DMS53 treated with DMSO at 0.1 percent for 48 hours (cell line): Measurements from ENCODE around the gene GEMIN5.
"Not testable (repeated sequence)": the region's sequence is repeated elsewhere in the genome, so short reads cannot be mapped to it uniquely, and the experiment has no call there.

ENCODE experiments used
- DNase-seq: peaks from one replicate; lab custom pipeline; 2025; ENCODE audit not compliant: unreplicated experiment; lab: John Stamatoyannopoulos, UW

The GEMIN5 gene

GRCh38 chr5:154937718-154938466, at the start of gene GEMIN5:
Gene GEMIN5, minus strand, starts transcription at chr5:154938211. Its CDS starts 78 bp downstream, at chr5:154938133.
- peak; percentile 82 for DNase-seq

GRCh38 chr5:154986151-154986550, 48.1 kb upstream of the GEMIN5 start:
- no peak for DNase-seq

- DNase-seq, result no peak
These were observed 47.0 kb upstream of the GEMIN5 start for GRCh38 chr5:154984946-154985516.

- DNase-seq, result not testable (repeated sequence)
These were observed 40.3 kb upstream of the GEMIN5 start for GRCh38 chr5:154978294-154978693.

- DNase-seq, result no peak
These were observed 39.4 kb upstream of the GEMIN5 start for GRCh38 chr5:154977409-154977808.

GRCh38 chr5:154976082-154976481, 38.1 kb upstream of the GEMIN5 start:
- not testable (repeated sequence) for DNase-seq

- peak; percentile 43 for DNase-seq
These were observed 34.6 kb upstream of the GEMIN5 start for GRCh38 chr5:154972476-154973080.

- no peak for DNase-seq
These were observed 33.5 kb upstream of the GEMIN5 start for GRCh38 chr5:154971501-154971900.

GRCh38 chr5:154970759-154971158, 32.7 kb upstream of the GEMIN5 start:
- no peak for DNase-seq

- DNase-seq, result no peak
These were observed 30.9 kb upstream of the GEMIN5 start for GRCh38 chr5:154968953-154969352.

GRCh38 chr5:154967421-154968024, 29.5 kb upstream of the GEMIN5 start:
- no peak for DNase-seq

- no peak for DNase-seq
These were observed 28.9 kb upstream of the GEMIN5 start for GRCh38 chr5:154966874-154967273.

- no peak for DNase-seq
These were observed 28.2 kb upstream of the GEMIN5 start for GRCh38 chr5:154966081-154966841.

GRCh38 chr5:154962494-154962893, 24.5 kb upstream of the GEMIN5 start:
- no peak for DNase-seq

GRCh38 chr5:154956712-154957111, 18.7 kb upstream of the GEMIN5 start:
- DNase-seq, result no peak

- DNase-seq, result no peak
These were observed 11.8 kb upstream of the GEMIN5 start for GRCh38 chr5:154949781-154950180.

- no peak for DNase-seq
These were observed 10.3 kb upstream of the GEMIN5 start for GRCh38 chr5:154948313-154948712.

GRCh38 chr5:154947778-154948177, 9.8 kb upstream of the GEMIN5 start:
- DNase-seq, result no peak

- peak; percentile 4 for DNase-seq
These were observed 7.8 kb upstream of the GEMIN5 start for GRCh38 chr5:154945695-154946301.

- DNase-seq, result no peak
These were observed 6.7 kb upstream of the GEMIN5 start for GRCh38 chr5:154944716-154945115.

GRCh38 chr5:154943527-154943926, 5.5 kb upstream of the GEMIN5 start:
- DNase-seq, result no peak
